ENCODE measurements around the gene CCDC85A. TPM values are rescaled to one million over a fixed set of nuclear protein-coding genes. Genes with fewer than 3 reads are reported as not detected.
A peak's percentile ranks its signal among the peaks of the same experiment; 100 is the strongest.

Gene CCDC85A
- total and polyA plus RNA-seq, 8 donors, result 0.20 to 0.62 (median 0.31) TPM

- WGBS, 2 donors, result 79 to 81% methylated on average over 29 of the region's 29 CpGs
- Histone ChIP-seq H3K27ac (no peak overlapping the region), H3K27me3 (no peaks in the 10 kb centered on the region), H3K4me3 (no peak overlapping the region), H3K9me3 (no peaks in the 10 kb centered on the region), H3K36me3 (no peaks in the 10 kb centered on the region), H3K4me1 (no peaks in the 10 kb centered on the region)
- DNase-seq (peak in 1 of 6 donors; percentile 62), FAIRE-seq (no peak), ATAC-seq (no peak)
- TF ChIP-seq CTCF (IDR thresholded peaks at IDR 0.05), result no peak
- intact Hi-C loops (cut with DNase I), result no loop called here
Measured at GRCh38 chr2:56192664-56193305, 9.0 kb downstream of the CCDC85A start.

- Histone ChIP-seq H3K27ac (no peak overlapping the region), H3K9me3 (no peaks in the 10 kb centered on the region), H3K4me3 (no peak overlapping the region), H3K4me1 (no peaks in the 10 kb centered on the region), H3K36me3 (no peaks in the 10 kb centered on the region), H3K27me3 (no peaks in the 10 kb centered on the region)
- ATAC-seq (no peak), DNase-seq (no peak), FAIRE-seq (no peak)
- TF ChIP-seq CTCF (IDR thresholded peaks at IDR 0.05), result no peak
- intact Hi-C loops (cut with DNase I), result no loop called here
Measured at GRCh38 chr2:56195563-56195962, 11.8 kb downstream of the CCDC85A start.

GRCh38 chr2:56197816-56198215 is 14.0 kb downstream of the CCDC85A start:
- intact Hi-C loops (cut with DNase I), result no loop called here
- H3K4me1 ChIP-seq, result no peaks in the 10 kb centered on the region
- H3K36me3 ChIP-seq, result no peaks in the 10 kb centered on the region
- H3K9me3 ChIP-seq, result no peaks in the 10 kb centered on the region
- ATAC-seq (no peak), DNase-seq (no peak), FAIRE-seq (no peak)
- no peak for TF ChIP-seq CTCF (IDR thresholded peaks at IDR 0.05)
- 73 to 74% methylated on average over 7 of the region's 7 CpGs for WGBS, 2 donors
- H3K27me3 ChIP-seq, result no peaks in the 10 kb centered on the region
- no peak overlapping the region for H3K27ac ChIP-seq
- H3K4me3 ChIP-seq, result no peak overlapping the region

GRCh38 chr2:56198936-56199335 is 15.1 kb downstream of the CCDC85A start:
- ATAC-seq, result no peak
- H3K9me3 ChIP-seq, result no peaks in the 10 kb centered on the region
- H3K4me1 ChIP-seq, result no peaks in the 10 kb centered on the region
- no peaks in the 10 kb centered on the region for H3K27me3 ChIP-seq
- intact Hi-C loops (cut with DNase I), result no loop called here
- no peak for FAIRE-seq
- H3K4me3 ChIP-seq, result no peak overlapping the region
- no peak overlapping the region for H3K27ac ChIP-seq
- no peak for DNase-seq
- WGBS, 2 donors, result 64 to 89% methylated on average over 1 of the region's 1 CpG
- TF ChIP-seq CTCF (IDR thresholded peaks at IDR 0.05), result no peak
- no peaks in the 10 kb centered on the region for H3K36me3 ChIP-seq

- WGBS, 2 donors, result 58 to 75% methylated on average over 1 of the region's 1 CpG
- no peak for TF ChIP-seq CTCF (IDR thresholded peaks at IDR 0.05)
- no peak for DNase-seq
- no peaks in the 10 kb centered on the region for H3K36me3 ChIP-seq
- H3K4me1 ChIP-seq, result no peaks in the 10 kb centered on the region
- no peak overlapping the region for H3K4me3 ChIP-seq
- no peak for FAIRE-seq
- H3K9me3 ChIP-seq, result no peaks in the 10 kb centered on the region
- no peak for ATAC-seq
- no peak overlapping the region for H3K27ac ChIP-seq
- no peaks in the 10 kb centered on the region for H3K27me3 ChIP-seq
- intact Hi-C loops (cut with DNase I), result no loop called here
Measured at GRCh38 chr2:56199492-56199891, 15.7 kb downstream of the CCDC85A start.
